Right hindlimb (tissue), 1 donor: ENCODE results near the gene CDX1.

ENCODE experiments used
- DNase-seq: peaks from one replicate; pipeline ENCODE4 v3.0.0-alpha.2; 2018

Gene CDX1

DNA sequence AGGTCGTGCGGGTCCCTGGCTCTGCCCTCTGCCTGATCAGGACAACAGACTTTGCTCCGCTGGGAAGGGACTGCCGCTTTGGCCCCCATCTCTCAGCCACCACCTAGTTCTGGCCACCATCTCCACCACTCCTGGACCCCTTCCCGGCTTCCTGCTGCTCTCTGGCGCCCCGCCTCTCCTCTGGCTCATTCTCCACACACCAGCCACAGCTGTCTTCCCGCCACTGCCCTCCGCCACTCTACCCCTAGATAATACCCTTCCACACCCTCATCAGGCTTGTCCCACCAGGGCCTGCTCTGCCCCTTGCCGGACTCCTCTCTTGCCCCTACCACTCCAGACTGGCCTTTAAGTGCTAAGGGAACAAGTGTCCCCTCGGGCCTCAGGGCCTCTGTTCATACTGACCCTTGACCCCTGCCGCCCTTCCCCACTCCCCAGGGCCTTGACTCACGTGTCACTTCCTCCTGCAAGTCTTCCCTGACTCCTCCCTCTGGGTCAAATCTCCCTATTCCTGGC is 3.0 kb upstream of the CDX1 start:
- peak; percentile 84 for DNase-seq

GRCh38 chr5:150164211-150164980 is 2.2 kb upstream of the CDX1 start:
- peak; percentile 85 for DNase-seq

GRCh38 chr5:150166037-150166649 is 435 bp upstream of the CDX1 start:
- DNase-seq: no peak

GRCh38 chr5:150167512-150167850 is 903 bp downstream of the CDX1 start:
- no peak for DNase-seq

DNA sequence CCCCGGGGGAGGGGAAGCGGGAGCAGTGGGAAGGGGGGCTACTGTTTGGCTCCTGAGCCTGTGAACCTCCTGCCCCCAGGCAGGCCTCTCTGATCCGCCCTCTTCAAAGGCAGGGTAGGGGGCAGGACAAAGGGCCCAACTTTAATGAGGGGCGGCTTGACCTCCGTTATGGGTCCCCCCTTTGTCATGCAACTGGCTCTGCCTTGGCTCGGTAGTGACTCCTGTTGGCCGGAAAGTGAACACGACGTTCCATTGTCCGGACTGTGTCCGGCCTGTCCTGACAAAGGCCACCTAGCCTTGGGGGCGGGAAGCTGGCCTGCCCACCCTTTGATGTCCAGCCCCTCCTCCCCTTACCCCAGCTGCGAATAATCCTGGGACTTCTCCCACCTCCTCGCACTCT is 1.3 kb downstream of the CDX1 start:
- no peak for DNase-seq

- DNase-seq: no peak
Measured at GRCh38 chr5:150168864-150169263, 2.3 kb downstream of the CDX1 start.

GRCh38 chr5:150172145-150172544 is 5.6 kb downstream of the CDX1 start:
- DNase-seq: no peak

GRCh38 chr5:150172556-150172955 is 6.0 kb downstream of the CDX1 start:
- DNase-seq: no peak

- DNase-seq: no peak
Measured at GRCh38 chr5:150173161-150173560, 6.6 kb downstream of the CDX1 start.

DNA sequence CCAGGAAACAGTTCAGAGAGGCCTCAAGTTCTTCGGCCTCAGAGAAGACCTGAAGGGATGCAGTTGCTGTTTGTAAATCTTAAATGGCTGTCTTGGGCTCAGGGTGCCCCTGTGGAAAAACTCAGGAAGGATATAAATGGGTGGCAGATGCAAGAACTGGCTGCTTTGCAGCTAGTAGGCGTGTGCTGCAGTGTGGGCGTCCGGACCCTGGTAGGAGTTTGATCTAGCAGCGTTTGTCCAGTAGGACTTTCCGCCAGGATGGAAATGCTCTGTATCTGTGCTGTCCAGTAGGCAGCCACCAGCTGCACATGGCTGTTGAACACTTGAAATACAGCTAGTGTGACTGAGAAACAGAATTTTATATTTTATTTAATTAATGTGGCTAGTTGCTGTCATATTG is 7.7 kb downstream of the CDX1 start:
- DNase-seq: no peak

DNA sequence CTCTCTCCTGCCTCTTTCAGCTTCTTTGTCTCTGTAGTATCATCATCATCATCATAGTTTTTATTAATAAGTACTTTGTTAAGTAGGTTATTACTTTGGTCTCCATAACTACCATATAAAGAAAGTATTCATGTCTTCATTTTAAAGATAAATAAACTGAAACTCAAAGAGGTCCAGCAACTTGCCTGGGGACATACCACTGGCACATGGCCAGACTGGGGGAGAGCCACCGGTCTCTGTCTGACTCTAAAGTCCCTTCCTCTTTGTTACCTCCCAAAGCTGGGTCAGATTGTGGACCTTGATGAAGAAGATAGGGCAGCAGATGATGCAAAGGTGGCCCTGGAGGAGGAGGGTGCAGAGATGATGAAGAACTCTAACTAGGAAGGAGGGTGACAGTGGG is 8.5 kb downstream of the CDX1 start:
- DNase-seq: no peak

DNA sequence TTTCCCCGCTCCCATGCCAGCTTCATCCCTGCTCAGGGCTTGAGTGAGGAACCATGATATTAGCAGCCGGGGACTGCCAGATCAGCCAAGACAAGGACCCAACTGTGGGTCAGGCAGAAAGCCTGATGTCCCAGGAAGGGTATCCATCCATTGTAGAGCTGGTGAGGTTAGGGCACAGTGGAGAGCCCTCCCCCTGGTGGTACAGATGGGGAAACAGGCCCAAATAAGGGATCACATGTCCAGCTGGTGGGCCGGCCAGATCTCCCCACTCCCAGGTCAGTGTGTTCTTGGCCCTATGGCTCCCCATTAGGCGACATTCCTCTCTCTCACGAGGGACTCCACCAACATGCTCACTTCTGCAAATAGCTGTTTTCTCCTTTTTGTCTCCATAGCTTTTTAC is 9.0 kb downstream of the CDX1 start:
- DNase-seq: no peak

GRCh38 chr5:150176745-150177477 is 10.3 kb downstream of the CDX1 start:
- DNase-seq: no peak

GRCh38 chr5:150177721-150178120 is 11.1 kb downstream of the CDX1 start:
- no peak for DNase-seq

DNA sequence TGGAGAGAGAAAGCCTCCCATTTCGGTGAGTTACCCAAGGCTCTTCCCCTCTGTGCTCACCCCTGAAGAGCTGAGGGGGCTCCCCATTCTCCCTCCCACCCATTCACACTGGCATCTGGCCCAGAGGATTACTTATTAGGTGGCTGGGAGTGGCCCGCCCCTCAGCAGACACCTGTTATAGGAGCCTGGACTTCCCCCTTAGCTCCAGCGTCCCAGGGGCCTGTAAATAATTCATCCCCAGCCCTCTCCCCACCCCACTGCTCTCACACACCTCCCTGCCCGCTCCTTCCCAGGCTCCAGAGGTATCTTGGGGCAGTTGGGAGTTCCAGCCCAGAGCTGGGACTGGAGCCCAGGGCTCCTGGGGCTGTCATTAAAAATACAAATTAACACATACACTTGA is 11.7 kb downstream of the CDX1 start:
- DNase-seq: no peak

- no peak for DNase-seq
Measured at GRCh38 chr5:150179019-150179620, 12.5 kb downstream of the CDX1 start.

DNA sequence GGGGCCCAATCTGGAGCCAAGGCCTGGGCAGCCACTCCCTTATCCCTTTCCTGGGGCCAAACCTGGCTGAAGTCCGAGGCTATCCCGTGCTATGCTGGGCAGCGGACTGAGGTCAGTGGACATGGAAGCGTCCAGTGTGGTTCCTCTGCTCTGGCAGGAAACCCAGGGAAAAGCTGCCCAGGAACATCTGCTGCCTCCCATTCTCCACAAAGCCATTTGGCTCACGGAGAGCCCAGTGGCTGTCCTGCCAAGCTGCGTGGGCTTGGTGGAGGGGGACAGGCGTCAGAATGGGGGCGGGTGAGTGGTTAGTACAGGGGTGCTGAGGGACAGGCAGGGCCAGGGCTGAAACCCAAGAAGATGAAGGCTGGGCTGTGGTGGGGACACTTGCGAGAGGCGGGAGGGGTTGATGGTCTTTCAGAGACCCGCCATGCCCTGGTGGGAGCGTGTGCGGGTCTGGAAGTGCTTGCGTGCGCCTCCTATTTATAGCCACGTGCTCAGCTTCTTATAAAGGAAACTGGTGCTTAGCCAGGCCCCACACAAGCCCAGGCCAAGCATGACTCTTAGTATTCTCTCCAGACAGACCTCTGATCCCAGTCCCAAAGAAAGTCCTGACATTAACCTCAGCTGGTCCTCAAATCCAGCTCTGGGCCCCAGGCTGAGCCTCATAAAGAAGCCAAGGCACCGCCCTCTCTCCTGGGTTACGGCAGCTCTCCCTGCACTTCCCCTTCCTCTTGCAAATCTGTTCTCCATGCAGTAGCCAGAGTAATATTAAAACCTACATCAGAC is 13.9 kb downstream of the CDX1 start:
- peak; percentile 90 for DNase-seq

GRCh38 chr5:150181027-150181426 is 14.4 kb downstream of the CDX1 start:
- DNase-seq: no peak

GRCh38 chr5:150181766-150182545 is 15.4 kb downstream of the CDX1 start:
- DNase-seq: no peak

- no peak for DNase-seq
Measured at GRCh38 chr5:150182774-150183173, 16.2 kb downstream of the CDX1 start.

GRCh38 chr5:150183436-150183835 is 16.9 kb downstream of the CDX1 start:
- no peak for DNase-seq

DNA sequence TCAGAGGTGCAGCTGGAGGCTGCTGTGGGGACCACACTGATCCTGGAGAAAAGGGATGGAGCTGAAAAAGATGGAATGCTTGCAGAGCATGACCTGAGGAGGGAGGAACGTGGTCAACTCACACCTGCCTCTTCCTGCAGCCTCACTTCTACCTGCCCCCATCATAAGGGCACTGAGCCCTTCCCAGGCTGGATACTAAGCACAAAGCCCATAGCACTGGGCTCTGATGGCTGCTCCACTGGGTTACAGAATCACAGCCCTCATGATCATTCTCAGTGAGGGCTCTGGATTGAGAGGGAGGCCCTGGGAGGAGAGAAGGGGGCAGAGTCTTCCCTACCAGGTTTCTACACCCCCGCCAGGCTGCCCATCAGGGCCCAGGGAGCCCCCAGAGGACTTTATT is 17.4 kb downstream of the CDX1 start:
- DNase-seq: no peak
